Medulla oblongata (tissue), 1 donor: ENCODE data around the gene ANKS1B.
A peak's percentile ranks its signal among the peaks of the same experiment; 100 is the strongest.

Source experiments
- DNase-seq: peaks from one replicate; pipeline ENCODE4 v3.0.0-alpha.2; 2015; ENCODE audit errors: extremely low spot score

The ANKS1B gene

DNA sequence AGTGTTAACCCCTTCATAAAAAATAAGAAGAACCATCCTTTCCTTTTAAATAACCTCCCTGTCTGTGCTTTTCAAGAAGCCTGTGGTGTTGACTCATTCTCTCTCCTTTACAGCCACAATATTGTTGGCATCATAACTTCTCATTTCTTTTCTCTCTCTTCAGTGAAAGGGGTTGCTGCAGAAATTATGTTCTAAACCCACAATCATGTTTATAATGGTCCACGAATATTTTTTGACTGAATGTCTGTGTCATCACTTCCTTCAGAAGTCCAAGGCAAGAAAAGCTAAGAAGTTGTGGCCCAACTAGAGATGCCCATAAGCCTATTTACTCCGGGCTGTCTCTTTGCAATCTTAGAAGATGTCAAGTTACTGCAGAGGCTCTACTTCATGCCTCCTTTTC lies 851.3 kb downstream of the ANKS1B start:
- DNase-seq: no peak

DNA sequence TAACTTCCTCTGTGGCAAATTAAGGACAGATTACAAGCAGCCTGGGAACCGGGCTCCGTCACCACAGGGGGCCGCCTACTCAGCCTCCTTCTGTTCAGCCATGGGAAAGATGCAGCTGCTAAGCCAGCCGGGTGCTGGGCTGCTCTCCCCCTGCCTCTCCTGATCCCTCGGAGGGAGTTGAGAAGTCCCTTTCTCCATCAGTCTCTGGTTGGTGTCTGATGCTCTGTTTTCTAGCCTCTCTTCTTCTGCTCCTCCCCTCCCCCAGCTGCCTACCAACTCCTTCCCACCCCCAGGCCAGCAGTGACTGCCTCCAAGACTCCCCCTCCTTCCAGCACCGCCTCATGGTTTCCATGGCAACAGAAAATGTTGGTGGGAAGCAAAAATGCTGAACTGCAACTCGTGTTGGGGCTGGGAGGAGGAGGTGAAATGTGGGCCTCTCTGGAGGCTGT lies 853.0 kb downstream of the ANKS1B start:
- no peak for DNase-seq

DNA sequence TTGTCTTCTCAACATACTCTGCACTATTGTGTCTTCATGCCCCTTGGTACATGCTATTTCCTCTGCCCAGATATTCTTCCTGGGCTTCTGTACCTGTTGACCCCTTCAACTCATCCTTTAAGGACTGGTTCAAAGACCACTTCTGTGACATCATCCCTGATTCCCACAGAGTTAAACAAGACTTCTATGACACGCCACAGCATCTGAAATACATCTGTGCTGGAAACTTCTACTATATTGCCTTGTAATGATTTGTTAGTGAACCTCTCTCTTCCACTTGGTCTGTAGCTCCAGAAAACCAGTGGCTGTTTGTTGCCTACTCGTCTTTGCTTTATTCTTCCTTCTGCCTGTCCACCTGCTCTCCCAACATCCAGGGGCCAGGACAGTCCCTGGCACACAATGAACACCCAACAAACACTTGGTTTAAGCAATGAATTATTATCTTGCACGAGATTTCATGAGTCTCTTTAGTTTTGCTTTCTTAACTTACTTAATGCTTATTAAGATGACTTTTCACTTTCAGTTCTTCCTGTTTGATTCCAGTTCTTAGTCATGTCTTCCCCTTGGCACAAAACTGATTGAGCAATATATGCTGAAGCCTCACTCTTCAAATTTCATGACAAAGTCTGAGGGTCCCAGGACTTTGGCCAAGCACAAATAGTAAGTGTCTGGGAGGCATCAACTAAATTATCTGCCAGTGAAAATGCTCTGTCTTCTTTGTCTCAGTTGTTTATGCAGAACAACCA lies 853.8 kb downstream of the ANKS1B start:
- no peak for DNase-seq

DNA sequence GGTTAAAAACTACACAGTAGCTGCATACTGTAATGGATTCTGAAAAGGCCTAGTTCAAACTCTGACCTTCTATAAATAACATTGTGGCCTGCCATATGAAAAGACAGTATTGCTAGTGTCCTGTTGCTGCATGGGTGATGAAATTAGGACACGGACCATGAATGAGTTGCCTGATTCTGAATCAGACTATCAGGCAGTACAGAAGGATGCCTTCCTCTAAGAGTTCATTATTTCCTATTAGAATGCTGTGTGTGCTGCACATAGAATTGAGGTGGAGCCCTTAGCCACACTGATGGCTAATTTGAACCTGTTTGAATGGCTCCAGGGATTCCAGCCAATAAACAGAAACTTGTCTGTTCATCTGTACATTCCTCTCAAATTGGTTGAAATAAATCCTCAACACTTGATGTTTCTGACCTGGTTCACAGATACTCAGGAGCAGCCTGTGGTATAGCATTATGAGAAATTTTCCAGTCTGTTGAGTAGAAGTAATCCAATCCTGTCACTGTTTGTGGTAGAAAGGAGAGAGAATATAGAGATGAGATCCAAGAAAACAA lies 856.4 kb downstream of the ANKS1B start:
- no peak for DNase-seq

DNA sequence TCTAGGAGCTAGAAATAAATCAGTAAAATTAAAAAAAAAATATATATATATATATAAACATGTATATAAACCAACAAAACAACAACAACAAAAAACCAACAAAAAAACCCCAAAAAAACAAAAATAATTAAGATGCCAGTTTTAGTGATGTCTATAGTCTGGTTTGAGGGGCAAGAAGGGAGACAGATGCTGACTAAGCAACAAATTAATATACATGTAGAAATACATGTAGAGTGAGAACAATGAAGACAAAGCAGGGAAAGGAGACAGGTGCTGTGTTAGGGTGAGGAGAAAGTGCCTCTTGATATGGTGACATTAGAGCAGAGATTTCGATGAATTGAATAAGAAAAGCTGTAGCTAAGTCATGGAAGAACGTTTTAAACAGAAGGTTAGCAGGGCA lies 861.8 kb downstream of the ANKS1B start:
- DNase-seq: no peak

DNA sequence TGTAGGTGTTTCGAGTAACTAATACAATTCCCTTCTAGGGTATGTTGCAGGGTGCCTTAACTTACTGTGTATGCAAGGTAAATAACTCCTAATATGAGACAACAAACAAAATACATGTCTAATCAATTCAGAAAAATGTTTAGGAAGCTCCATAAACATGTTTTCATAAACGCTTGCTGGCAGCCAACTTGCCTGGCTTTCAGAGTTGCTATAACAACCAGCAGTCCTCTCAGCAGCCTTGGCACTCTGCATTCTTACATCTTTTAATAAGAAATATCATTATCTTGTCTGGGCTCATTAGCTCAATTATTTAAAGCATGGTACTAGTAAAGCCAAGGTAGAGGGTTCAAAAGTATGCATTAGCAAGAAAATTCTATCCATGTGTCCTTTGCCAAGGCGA lies 862.2 kb downstream of the ANKS1B start:
- no peak for DNase-seq

DNA sequence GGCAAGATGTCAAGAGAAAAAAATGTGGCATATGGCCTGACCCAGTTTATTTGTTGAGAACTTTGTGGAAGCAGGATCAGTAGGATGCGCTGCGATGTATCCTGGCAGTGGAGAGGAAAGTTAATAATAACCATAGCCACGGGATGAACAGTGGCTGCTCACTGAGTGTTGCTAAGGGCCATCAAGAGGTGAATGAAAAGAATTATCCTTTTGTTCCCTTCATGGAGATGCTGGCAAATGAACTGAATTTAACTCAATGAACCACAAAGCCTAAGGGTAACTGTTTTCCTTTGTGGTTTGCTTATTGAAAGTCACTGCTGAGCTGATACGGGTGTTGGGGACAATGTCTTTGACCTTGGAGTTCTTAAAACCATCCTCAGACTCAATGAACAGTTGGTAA lies 863.2 kb downstream of the ANKS1B start:
- no peak for DNase-seq

DNA sequence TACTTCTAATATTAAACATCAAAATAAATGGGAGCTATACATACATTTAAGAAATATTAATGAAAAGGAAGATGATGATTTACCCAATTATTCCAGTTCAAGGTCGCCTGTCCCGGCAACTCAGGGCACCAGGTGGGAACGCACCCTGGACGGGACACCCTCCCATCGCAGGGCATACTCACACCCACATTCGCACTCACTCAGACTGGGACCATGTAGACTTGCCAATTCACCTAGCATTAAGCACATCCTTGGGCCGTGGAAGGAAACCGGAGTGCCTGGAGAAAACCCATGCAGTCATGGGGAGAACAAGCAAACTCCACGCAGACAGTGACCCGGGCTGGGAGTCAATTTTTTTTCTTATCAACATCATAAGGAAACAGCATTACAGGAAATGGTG lies 864.8 kb downstream of the ANKS1B start:
- no peak for DNase-seq

DNA sequence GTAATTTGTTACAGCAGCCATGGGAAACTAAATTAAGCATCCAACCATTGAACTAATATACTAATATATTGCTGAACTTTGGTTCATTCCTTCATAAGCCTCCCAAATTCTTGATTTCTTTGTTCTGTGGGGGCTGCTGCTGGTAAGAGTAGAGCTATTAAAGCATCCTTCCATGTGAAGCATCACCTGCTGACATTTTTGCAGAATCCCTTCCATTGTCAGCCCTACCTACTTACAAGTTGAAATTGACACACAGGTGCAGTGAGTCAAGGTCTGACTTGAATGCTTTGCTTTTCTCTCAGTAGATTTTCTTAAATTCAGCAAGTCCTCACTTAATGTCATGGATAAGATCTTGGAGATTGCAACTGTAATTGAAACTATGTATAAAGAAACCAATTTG lies 865.3 kb downstream of the ANKS1B start:
- no peak for DNase-seq

DNA sequence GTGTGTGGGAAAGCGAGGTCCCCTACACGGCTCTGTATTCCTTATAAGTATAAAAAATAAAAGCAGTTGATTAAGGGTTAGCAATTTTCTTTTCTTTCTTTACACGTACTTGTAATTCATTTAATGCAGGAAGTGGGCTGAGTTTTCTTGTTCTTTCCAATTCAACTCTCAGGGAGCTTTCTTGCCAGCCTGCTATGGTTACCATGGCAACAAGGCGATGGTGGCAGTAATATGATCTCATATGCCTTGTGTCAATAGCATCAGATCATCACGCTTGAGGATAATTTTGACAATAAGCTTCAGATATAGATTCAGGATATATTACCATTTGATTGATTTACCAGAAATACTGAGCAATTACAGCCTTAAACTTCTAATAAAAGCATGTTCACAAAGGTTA lies 873.1 kb downstream of the ANKS1B start:
- DNase-seq: no peak

DNA sequence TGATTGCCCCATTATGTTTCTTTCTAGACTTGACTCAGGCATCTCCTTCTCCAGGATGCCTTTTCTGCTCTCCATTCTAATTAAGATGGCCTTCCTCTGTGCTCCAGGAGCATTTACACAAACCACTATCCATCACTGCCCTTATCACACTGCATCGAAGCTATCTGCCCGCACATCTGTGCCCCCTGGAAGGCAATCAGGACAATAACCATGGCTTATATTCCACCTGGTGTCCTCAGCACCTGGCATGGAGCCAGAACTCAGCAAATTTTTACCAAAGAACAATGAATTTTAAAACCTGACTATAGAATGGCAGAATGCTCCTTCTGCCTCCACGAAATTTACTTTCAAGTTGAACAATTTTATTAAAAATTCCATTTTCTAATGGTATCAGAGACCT lies 873.9 kb downstream of the ANKS1B start:
- no peak for DNase-seq

DNA sequence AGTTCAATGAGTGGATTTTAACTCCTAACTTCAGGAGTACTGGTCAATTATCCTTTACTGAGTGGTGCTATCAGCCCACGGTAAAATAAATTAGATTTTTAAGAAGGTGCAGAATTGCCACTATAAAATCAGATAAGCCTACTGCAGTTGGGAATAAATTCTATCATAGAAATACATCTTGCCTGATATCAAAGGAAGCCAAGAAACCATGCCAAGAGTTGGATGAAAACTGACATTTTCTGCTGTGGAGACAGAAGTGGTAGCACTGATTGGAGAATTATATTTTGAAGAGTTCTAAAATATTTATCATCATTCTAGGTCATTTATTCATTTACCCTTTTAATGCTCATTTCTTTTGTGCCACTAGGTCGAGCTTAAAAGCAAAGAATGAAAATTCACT lies 874.5 kb downstream of the ANKS1B start:
- no peak for DNase-seq

DNA sequence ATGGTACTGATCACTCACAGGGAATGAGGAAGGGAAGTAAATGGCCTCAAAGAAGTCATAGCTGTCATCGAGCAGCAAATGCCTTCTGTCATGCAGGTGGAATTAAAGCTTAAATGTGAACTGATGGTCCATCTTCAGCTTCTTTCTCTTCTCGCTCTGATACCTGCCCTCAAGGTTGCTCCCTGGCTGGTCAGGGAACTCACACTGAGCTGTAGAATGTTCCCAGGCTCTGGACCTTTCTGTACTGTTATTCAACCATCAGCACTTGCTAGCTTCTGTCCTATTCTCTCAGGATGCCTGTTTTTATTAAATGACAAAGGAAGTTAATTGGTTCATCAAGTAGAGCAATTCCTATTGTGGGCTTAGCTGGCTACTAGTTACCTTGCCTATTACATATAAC lies 875.8 kb downstream of the ANKS1B start:
- DNase-seq: no peak

DNA sequence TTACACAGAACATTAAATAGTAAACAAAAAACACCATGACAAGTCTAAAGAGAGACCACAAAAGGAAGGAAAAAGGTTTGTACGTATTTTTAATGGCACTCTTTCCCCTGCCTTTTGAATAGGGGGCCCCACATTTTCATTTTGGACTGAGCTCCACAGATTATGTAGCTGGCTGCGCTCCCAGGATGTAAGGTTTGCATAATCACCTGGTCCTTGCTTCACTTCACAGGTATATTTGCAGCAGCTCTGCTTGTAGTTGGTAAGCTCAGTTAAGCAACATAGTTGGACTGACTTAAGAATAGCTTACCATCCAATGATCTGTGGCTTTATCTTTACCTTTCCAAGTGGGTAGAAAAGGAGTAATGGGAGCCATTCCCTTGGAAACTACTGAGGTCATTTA lies 885.0 kb downstream of the ANKS1B start:
- no peak for DNase-seq

DNA sequence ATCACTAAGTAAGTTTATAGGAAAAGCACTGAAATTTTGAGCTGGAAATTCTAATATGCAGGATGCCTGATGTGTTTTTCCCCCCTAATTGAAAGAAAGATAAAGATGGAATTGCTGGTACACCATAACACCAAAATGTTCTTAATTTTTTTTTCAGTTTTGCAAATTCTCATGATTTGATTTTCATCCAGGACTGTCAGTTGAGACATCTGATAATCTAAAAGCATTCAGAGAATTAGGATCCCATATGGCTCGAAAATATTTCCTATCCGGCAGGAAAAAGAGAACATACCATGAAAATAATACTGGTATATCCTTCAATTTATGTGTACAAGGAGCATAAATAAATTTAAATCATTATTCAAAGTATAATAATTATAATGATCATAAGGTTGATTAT lies 887.6 kb downstream of the ANKS1B start:
- no peak for DNase-seq

DNA sequence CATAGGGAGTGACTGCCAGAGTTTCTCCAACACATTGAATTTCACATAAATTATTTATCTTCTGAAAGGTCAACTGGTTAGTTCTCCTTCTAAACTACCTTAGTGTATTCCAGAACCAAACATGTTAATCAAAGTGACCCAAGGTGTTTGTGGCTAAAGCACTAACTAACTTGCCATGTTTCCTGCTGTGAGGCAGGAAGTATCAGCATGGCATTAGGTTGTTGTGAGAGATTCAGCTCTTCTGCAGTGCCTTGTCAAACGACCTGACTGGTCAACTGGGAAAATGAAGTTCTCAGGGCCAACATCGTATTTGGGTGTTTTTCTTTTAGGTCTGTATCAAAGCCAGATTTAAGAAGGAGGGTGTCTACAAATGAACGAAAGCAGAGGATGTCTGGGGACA lies 891.6 kb downstream of the ANKS1B start:
- DNase-seq: no peak

DNA sequence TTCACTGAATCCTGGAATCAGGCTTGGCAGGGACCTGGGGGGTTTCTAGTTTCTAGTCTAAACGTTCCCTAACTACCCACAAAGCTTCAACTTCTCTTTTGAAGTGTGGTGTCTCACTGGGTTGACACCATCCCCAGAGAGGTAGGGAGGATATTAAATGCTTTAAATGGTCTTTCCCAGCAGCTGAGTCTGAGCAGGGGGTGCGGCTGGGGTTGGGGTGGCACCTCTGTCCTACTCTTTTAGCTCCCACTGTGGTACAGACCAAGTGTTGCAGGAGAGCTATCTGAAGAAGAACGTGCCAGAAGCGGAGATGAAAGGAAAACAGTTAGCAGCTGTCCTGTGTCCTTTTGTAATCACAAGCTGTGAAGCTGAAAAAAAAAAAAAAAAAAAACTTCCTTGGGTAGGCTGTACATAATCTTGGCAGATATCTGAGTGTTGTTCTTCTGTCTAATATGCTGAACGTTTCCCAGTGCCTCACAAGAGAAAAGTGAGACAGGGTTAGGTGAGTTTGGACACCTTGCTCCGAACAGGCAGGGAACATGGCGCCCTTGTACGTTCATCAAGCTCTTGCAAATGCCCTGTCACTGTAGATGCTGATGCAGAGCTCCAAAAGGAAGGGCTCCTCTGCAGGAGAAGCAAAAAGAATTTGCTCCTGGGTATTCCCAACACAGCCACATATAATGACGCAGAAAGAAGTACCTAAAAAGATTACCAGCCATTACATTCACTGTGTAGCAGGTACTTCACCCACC lies 892.5 kb downstream of the ANKS1B start:
- no peak for DNase-seq

DNA sequence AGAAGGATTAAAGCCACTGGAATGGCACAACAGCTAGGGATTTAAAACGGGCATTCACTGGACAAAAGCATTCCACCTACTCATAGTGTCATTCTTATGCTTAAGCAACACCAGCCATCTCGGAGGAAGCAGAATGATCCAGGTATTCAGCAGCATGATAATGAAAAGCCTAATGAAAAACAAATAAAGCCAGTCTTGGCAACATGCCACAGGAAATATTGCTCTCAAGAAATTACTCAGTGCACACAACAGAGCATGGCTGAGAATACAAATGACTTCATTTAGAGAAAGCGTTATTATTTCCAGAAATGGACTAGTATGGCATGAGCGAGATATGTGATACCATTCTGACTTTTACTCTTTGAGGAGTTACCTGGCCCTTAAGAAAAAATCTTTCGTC lies 897.5 kb downstream of the ANKS1B start:
- DNase-seq: peak; percentile 6

DNA sequence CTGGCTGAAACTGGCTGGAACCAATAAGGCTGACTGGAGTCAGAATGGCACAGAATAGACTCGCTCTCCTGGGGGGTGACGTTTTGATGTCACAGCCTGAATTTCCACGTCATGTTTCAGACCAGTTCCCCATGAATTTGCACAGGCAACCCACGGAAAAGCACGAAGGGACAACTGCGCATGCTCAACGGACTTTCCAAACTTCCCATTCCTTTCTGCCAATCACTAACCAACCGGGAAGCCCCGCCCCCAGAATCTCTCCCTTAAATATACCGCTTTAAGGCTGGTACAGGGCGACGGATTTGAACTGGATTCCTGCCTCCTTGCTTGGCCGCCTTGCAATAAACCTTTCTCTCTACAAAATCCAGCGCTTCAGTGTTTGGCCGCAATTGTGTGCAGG lies 904.9 kb downstream of the ANKS1B start:
- DNase-seq: no peak

DNA sequence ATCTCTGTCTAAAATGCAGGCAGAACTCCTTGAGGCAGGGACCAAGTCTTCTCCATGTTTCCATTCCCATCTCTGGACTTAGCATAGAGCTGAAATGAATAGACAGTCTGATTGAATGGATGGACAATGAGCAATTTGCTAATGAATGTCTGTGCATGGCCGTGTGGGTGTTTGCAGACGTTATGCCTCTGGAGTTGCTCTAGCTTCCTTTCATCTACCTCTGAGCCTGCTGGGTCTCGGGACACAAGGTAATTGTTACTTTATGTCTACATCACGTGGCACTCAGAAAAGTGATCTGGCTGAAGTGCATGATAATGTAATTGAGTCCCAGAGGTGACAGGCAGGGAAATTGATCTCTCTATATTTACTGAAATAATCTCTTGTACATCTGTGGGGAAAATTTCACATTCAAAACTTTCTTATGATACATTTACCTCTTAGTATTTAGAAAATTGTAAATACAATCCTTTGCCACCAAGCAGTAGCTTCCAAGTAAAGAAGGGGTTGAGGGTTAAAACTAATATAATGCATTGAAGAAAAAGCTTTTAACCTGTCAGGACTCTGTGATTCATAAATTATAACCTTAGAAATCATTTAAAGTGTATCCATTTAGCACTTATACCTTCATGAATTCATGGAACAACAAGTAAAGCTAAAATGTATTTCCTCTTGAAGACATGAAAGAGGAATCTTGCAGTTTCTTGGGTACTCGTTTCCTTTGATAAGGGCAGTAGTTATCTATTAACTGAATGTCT lies 915.6 kb downstream of the ANKS1B start:
- no peak for DNase-seq

DNA sequence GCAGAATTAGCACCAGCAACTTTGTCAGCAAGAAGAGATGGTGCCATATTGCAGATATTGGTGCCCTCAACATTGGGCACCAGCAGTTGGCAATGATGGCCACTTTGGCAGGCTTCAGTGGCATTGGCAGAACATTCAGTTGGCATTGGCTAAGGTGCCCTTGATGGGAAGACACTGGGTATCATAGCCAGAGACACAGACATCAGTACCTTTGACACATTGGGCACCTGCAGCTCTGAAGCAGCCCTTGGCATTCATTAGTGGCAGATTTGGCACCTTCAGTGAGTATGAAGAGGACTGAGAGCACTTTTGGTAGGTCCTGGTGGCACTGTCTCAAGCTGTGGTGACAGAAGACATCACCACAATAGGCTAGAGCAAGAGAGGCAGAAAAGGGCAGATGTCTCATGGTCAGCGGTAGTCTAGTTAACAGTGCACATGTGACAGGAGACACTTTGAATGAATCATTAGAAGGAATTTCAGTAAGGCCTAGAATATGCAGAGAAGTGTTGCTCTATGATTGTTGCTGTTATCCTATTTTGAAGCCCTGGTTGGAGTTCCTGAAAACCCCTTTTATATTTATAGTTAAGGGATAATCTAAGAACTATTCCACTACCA lies 917.5 kb downstream of the ANKS1B start:
- no peak for DNase-seq

DNA sequence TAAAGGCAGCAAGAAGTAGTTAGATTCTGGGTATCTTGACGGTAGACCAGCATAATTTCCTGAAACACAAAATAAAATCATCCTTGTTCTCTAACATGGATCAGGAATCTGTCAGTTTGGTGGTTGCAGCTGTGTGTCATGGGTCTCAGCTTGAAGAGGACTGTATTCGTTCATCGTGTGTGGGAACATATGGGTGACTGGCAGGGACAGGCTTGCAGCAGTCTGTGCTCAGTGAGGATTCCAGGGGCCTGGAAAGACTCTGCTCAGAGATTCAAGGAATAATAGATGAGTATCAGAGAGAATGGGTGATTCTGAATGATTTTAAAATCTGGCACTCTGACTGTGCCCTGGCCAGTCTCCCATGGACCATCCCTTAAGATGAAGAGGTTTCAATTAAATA lies 918.0 kb downstream of the ANKS1B start:
- no peak for DNase-seq
